Ovary (tissue), 9 donors: ENCODE data around the gene JARID2. TPM values are rescaled to one million over a fixed set of nuclear protein-coding genes. Genes with fewer than 3 reads are reported as not detected.

Experiments
- DNase-seq, 5 donors: peaks; one replicate each; pipeline ENCODE4 v3.0.0-alpha.2; 2019 to 2020
- H3K27ac ChIP-seq, 2 donors: fragments of 200-600 bp; one replicate each; pipeline versions ENCODE4 v1.5.1 to v1.8.0; 2019 to 2022
- H3K27me3 ChIP-seq: fragments of 200-600 bp; one replicate; pipeline ENCODE4 v1.8.0; 2022
- H3K36me3 ChIP-seq: fragments of 200-600 bp; sonication (generic); one replicate; pipeline ENCODE4 v1.5.1; 2019
- H3K4me1 ChIP-seq: one replicate; pipeline ENCODE4 v1.8.1; 2013; ENCODE audit warnings: mild to moderate bottlenecking, moderate library complexity; ENCODE audit not compliant: insufficient read depth
- H3K4me3 ChIP-seq: fragments of 200-600 bp; sonication (generic); one replicate; pipeline ENCODE4 v1.5.1; 2017
- H3K9me3 ChIP-seq, 2 donors: fragments of 200-600 bp in 1 of 2; sonication (generic) in 1 of 2; one replicate each; pipeline versions ENCODE4 v1.5.1 to v1.8.1; 2013 to 2019; ENCODE audit warnings: mild to moderate bottlenecking in 1 of 2, moderate library complexity in 1 of 2
- CTCF ChIP-seq, 3 donors: fragments of 450-650 bp in 2 of 3; fragments of 200-600 bp in 1 of 3; IDR thresholded peaks; one replicate each; pipeline versions ENCODE4 v1.5.1 to v1.8.0; 2016 to 2022; ENCODE audit warnings: antibody characterized with exemption in 3 of 3, mild to moderate bottlenecking in 1 of 3
- EP300 ChIP-seq: sonication (generic); formaldehyde crosslinking; IDR thresholded peaks from one replicate; pipeline ENCODE4 v1.6.1; 2017; ENCODE audit warnings: antibody characterized with exemption
- POLR2A ChIP-seq: fragments of 450-650 bp; IDR thresholded peaks from one replicate; pipeline ENCODE4 v1.6.1; 2017; ENCODE audit warnings: antibody characterized with exemption, mild to moderate bottlenecking, moderate library complexity
- WGBS, 3 donors: extraction: QIAGEN DNeasy Blood & Tissue Kit in 1 of 3; methylation state at CpG; one replicate each; pipeline versions ENCODE4 v1.1.5 to v1.1.7; 2013 to 2017; 5-methylcytosine and 5-hydroxymethylcytosine counted together
- intact Hi-C, 4 donors: fragments of 100-400 bp; cut with DNase I; formaldehyde crosslinking; loops; one replicate each; pipeline versions ENCODE4 v1.11.0 to v1.15.1; 2022 to 2023
- polyA plus RNA-seq, 2 donors: library from polyadenylated mRNA; stranded (reverse); fragments of 200-250 nt in 1 of 2; fragments of 350-450 nt in 1 of 2; fragmentation: Illumina TruSeq in 1 of 2; extraction: RNeasy Lipid Tissue Mini Kit (QIAGEN cat#74804) in 1 of 2; gene quantifications; one replicate each; pipeline ENCODE4 v1.2.3, GENCODE V29; 2013 to 2014
- total RNA-seq, 7 donors: library from RNA; depleted of rRNA in 2 of 7; stranded (reverse); fragments of >200 nt in 2 of 7; fragmentation: NEBNext Ultra II Directional in 3 of 7; extraction: Animal tissue kit (Norgen Biotek cat#: 25700) in 3 of 7; gene quantifications; one replicate each; pipeline versions ENCODE4 v1.1.0 to v1.2.4, GENCODE V29; 2016 to 2023
- donor health status: DM: no; HTN: no; CAD: no; lungs with moderate emphysema.
- donor health status: DM: no; HTN: no; CAD: no.
- donor health status: Bipolar disorder and iron deficiency.
- donor health status: DM: yes; HTN: yes; CAD: no.
- donor health status: DM: no; HTN: no; CAD: no.
- donor health status: DM: yes; HTN: yes; CAD: no.

Gene JARID2
- total and polyA plus RNA-seq, 9 donors = 4.5 to 17.4 (median 8.7) TPM

DNA sequence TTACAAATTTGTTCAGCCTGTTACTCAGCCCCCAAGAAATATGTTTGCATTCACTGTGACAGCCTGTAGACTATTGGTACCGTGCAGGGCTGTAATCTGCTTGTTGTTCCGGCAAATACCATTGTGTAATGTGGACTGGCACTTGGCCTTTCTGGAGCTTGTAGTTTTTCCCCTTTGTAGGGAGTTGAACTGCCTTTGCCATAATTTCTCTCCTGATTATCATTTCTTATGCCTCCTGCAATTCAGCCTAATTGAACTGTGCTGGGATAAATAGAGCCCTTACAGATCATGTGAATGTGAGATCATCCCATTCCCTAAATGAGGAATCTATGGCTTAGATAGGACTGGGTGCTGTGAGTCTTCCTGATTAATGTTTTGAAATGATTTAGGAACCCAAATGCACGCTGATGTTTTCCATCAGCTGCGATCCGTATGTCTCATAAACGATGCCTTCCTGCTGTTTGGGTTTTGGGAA is 185.1 kb downstream of the JARID2 start:
- TF ChIP-seq CTCF (IDR thresholded peaks at IDR 0.05) (no peak), EP300 (no peak), POLR2A (no peak)
- WGBS, 3 donors = 31 to 44% (median 40%) methylated on average over 6 of the region's 6 CpGs
- intact Hi-C loops = no loop called here
- Histone ChIP-seq H3K36me3 (no peaks in the 10 kb centered on the region), H3K27ac (no peak overlapping the region), H3K4me3 (no peak overlapping the region), H3K27me3 (no peaks in the 10 kb centered on the region), H3K4me1 (peaks cover 16% of the 10 kb centered on the region), H3K9me3 (no peaks in the 10 kb centered on the region)
- no peak for DNase-seq

- intact Hi-C loops = no loop called here
- Histone ChIP-seq H3K4me3 (no peak overlapping the region), H3K36me3 (no peaks in the 10 kb centered on the region), H3K27me3 (no peaks in the 10 kb centered on the region), H3K27ac (no peak overlapping the region), H3K9me3 (no peaks in the 10 kb centered on the region), H3K4me1 (peaks cover 16% of the 10 kb centered on the region)
- TF ChIP-seq CTCF (IDR thresholded peaks at IDR 0.05) (no peak), EP300 (no peak)
- WGBS, 3 donors = 73 to 75% (median 74%) methylated on average over 9 of the region's 9 CpGs
- no peak for DNase-seq
Measured at GRCh38 chr6:15431762-15432483, 186.1 kb downstream of the JARID2 start.

- no peaks in the 10 kb centered on the region for H3K27me3 ChIP-seq
- intact Hi-C loops = no loop called here
- H3K4me1 ChIP-seq = peaks cover 14% of the 10 kb centered on the region
- WGBS, 3 donors = 52 to 71% (median 54%) methylated on average over 2 of the region's 2 CpGs
- TF ChIP-seq EP300 (no peak), POLR2A (no peak), CTCF (IDR thresholded peaks at IDR 0.05) (no peak)
- H3K27ac ChIP-seq = no peak overlapping the region
- no peaks in the 10 kb centered on the region for H3K9me3 ChIP-seq
- no peak for DNase-seq
- no peak overlapping the region for H3K4me3 ChIP-seq
- H3K36me3 ChIP-seq = no peaks in the 10 kb centered on the region
Measured at GRCh38 chr6:15433511-15433861, 187.6 kb downstream of the JARID2 start.

- no peak for DNase-seq
- H3K36me3 ChIP-seq = no peaks in the 10 kb centered on the region
- H3K27ac ChIP-seq = no peak overlapping the region
- H3K4me1 ChIP-seq = peaks cover 13% of the 10 kb centered on the region
- H3K4me3 ChIP-seq = no peak overlapping the region
- intact Hi-C loops = no loop called here
- TF ChIP-seq POLR2A (no peak), EP300 (no peak), CTCF (IDR thresholded peaks at IDR 0.05) (no peak)
- WGBS, 3 donors = 89 to 97% (median 92%) methylated on average over 1 of the region's 1 CpG
- no peaks in the 10 kb centered on the region for H3K27me3 ChIP-seq
- no peaks in the 10 kb centered on the region for H3K9me3 ChIP-seq
Measured at GRCh38 chr6:15434263-15434662, 188.4 kb downstream of the JARID2 start.
